ENCODE measurements around the gene GNG7. TPM values are rescaled to one million over a fixed set of nuclear protein-coding genes. Genes with fewer than 3 reads are reported as not detected.

The GNG7 gene
- total RNA-seq, 1 experiment from 2014 or later, result 7.7 TPM

- H2BK5ac ChIP-seq (ENCODE audit: insufficient read length, low read length), result no peak overlapping the region
- H4K8ac ChIP-seq (replicated peaks; ENCODE audit: insufficient read length, low read depth, low read length), result no peak overlapping the region
- no peak for TF ChIP-seq CTCF (conservative IDR thresholded peaks at IDR 0.05)
- Mint-ChIP-seq H3K27ac (no peak overlapping the region; a peak in 1 of 7 replicates), H3K36me3 (ENCODE audit: insufficient read depth in 1 of 3, low read depth in 3 of 3) (peaks cover 0 to 4% (median 0%) of the 10 kb centered on the region in 3 experiments; a peak in 2 of 7 replicates), H3K4me1 (peaks cover 18 to 28% of the 10 kb centered on the region in 2 experiments), H3K9me3 (peaks cover 3% of the 10 kb centered on the region in 2 experiments; a peak in 3 of 5 replicates), H3K4me3 (no peak overlapping the region), H3K27me3 (ENCODE audit: low read depth) (peaks cover 5% of the 10 kb centered on the region; the same call in 1 of the 2 replicates)
- H3K79me2 ChIP-seq (ENCODE audit: insufficient read depth, low read length), result no peaks in the 10 kb centered on the region
- no peaks in the 10 kb centered on the region for H3K23me2 ChIP-seq (ENCODE audit: insufficient read length, low read depth, low read length, poor library complexity, severe bottlenecking)
- H2AFZ ChIP-seq (ENCODE audit: low read length), result no peak overlapping the region
- H3T11ph ChIP-seq (ENCODE audit: low read length), result no peak overlapping the region
- no peak overlapping the region for H3K56ac ChIP-seq (ENCODE audit: insufficient read length, low read depth, low read length)
- no peak overlapping the region for H3K14ac ChIP-seq (ENCODE audit: insufficient read depth, low read length)
- H3K9ac ChIP-seq (ENCODE audit: extremely low read depth, insufficient read length, low read length), result no peak overlapping the region
- H3K18ac ChIP-seq (ENCODE audit: insufficient read length, low read depth, low read length), result no peak overlapping the region
- no peak overlapping the region for H3K23ac ChIP-seq (ENCODE audit: insufficient read length, low read depth, low read length)
- H2BK12ac ChIP-seq (ENCODE audit: insufficient read length, low read depth, low read length), result no peak overlapping the region
- H4K91ac ChIP-seq (ENCODE audit: insufficient read length, low read depth, low read length), result no peak overlapping the region
- no peak overlapping the region for H2BK15ac ChIP-seq (ENCODE audit: low read depth, low read length)
- no peak overlapping the region for H2BK120ac ChIP-seq (ENCODE audit: low read depth, low read length, poor library complexity, severe bottlenecking)
- H3K79me1 ChIP-seq (ENCODE audit: insufficient read depth, low read depth, low read length, poor library complexity, severe bottlenecking), result no peaks in the 10 kb centered on the region
- no peaks in the 10 kb centered on the region for H3K9me3 ChIP-seq (ENCODE audit: control insufficient read depth, low read depth, low read length)
- no peaks in the 10 kb centered on the region for H3K27me3 ChIP-seq (ENCODE audit: insufficient read depth, low read length)
- no peak for DNase-seq
- no peaks in the 10 kb centered on the region for H4K20me1 ChIP-seq (ENCODE audit: control insufficient read depth, insufficient read depth, insufficient read length)
- no CpG with 5 or more reads among the region's 9 CpGs for WGBS (ENCODE audit: extremely low coverage, insufficient read length, low lambda C conversion rate)
- H4K5ac ChIP-seq (ENCODE audit: insufficient read length, low read depth, low read length), result no peak overlapping the region
- no peak overlapping the region for H2BK20ac ChIP-seq (ENCODE audit: low read depth, low read length, poor library complexity, severe bottlenecking)
- H3K4me1 ChIP-seq (ENCODE audit: insufficient read depth, low read length), result no peaks in the 10 kb centered on the region
- no peak overlapping the region for H2AK5ac ChIP-seq (ENCODE audit: insufficient read length, low read length)
- no peak overlapping the region for H3K4me2 ChIP-seq (ENCODE audit: insufficient read depth, insufficient read length, low read length)
- H3K27ac ChIP-seq (ENCODE audit: insufficient read length, low read depth, low read length), result no peak overlapping the region
- H3K4ac ChIP-seq (ENCODE audit: low read depth, low read length), result no peak overlapping the region
Measured at GRCh38 chr19:2547721-2548120, 154.8 kb downstream of the GNG7 start.
